GM13976 (cell line): Measurements from ENCODE around the gene OSBPL9.

Experiments
- DNase-seq: peaks from one replicate; pipeline ENCODE4 v3.0.0; 2012; ENCODE audit warnings: low spot score
- CTCF ChIP-seq: IDR thresholded peaks from 2 replicates; pipeline ENCODE4 v1.5.1; 2012; ENCODE audit warnings: borderline replicate concordance, mild to moderate bottlenecking; ENCODE audit not compliant: insufficient read depth; ENCODE audit errors: extremely low read depth, missing control alignments, control extremely low read depth
- in situ Hi-C: fragments of 300-500 bp; cut with MboI; formaldehyde crosslinking; loops from one replicate; pipeline ENCODE4 v1.12.0; 2022; ENCODE audit warnings: low sequenced_read_pairs, mixed read lengths, inconsistent platforms; ENCODE audit not compliant: unreplicated experiment

The OSBPL9 gene

GRCh38 chr1:51574796-51575195 lies 42.1 kb upstream of the OSBPL9 start:
- no peak for DNase-seq
- in situ Hi-C loops = no loop called here
- no peak for TF ChIP-seq CTCF

GRCh38 chr1:51575406-51576084 lies 41.3 kb upstream of the OSBPL9 start:
- TF ChIP-seq CTCF = no peak
- in situ Hi-C loops = no loop called here
- no peak for DNase-seq

DNA sequence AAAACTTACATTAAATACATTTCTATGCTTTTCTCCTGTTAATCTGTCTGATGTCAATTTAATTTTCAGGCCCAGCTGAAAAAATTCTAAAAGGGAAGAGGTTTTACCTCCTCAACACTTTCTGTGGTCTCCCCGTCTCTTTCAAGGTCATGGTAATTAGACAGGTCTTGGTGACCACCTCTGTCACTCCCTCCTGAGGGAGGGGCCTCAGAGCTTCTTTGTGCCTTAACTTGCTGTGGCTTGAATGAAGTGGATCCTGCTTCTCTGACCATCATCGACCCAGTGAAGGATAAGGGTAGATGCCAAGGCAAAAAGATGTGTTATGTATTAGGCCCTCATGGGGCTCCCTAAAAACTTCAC lies 40.8 kb upstream of the OSBPL9 start:
- no peak for TF ChIP-seq CTCF
- in situ Hi-C loops = no loop called here
- DNase-seq = no peak

GRCh38 chr1:51576923-51577322 lies 40.0 kb upstream of the OSBPL9 start:
- TF ChIP-seq CTCF = no peak
- no peak for DNase-seq
- in situ Hi-C loops = no loop called here

GRCh38 chr1:51578383-51579109 lies 38.3 kb upstream of the OSBPL9 start:
- TF ChIP-seq CTCF = no peak
- in situ Hi-C loops = no loop called here
- DNase-seq = peak; percentile 51

DNA sequence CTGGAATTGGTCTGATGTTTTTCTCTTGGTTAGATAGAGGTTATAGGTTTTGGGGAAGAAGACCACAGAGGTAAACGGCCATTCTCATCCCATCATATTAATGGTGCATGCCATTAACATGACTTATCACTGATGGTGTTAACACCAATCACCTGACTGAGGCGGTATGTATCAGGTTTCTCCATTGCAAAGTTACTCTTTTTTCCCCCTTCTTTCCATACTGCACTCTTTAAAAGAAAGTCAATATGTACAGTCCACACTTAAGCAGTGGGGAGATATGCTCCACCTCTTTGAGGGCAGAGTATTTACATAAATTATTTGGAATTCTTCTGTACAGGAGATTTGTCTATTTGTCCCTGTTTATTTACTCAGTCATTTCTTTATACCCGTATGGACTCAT lies 35.7 kb upstream of the OSBPL9 start:
- in situ Hi-C loops = no loop called here
- no peak for DNase-seq
- TF ChIP-seq CTCF = no peak
